Right atrium auricular region (tissue), 2 donors: ENCODE data around the gene CREM. TPM values are rescaled to one million over a fixed set of nuclear protein-coding genes. Genes with fewer than 3 reads are reported as not detected.

ENCODE experiments used
- DNase-seq: peaks from one replicate; pipeline ENCODE4 v3.0.0-alpha.2; 2019; ENCODE audit warnings: low spot score
- H3K27ac ChIP-seq, 2 donors: fragments of 200-600 bp; sonication (generic); 1 replicate in 1 of 2; 2 replicates in 1 of 2; pipeline ENCODE4 v1.5.1; 2016 to 2019
- H3K27me3 ChIP-seq, 2 donors: fragments of 200-600 bp; sonication (generic); one replicate each; pipeline versions ENCODE4 v1.5.1 to v1.6.0; 2017 to 2019
- H3K36me3 ChIP-seq: fragments of 200-600 bp; sonication (generic); one replicate; pipeline ENCODE4 v1.5.1; 2016
- H3K4me1 ChIP-seq, 2 donors: fragments of 200-600 bp; sonication (generic); one replicate each; pipeline versions ENCODE4 v1.5.1 to v1.6.0; 2017 to 2019
- H3K4me3 ChIP-seq, 2 donors: fragments of 200-600 bp; sonication (generic); 1 replicate in 1 of 2; 2 replicates in 1 of 2; pipeline ENCODE4 v1.5.1; 2017 to 2019; ENCODE audit warnings: mild to moderate bottlenecking in 1 of 2, moderate library complexity in 1 of 2
- H3K9me3 ChIP-seq, 2 donors: fragments of 200-600 bp; sonication (generic); one replicate each; pipeline ENCODE4 v1.5.1; 2019
- CTCF ChIP-seq, 2 donors: fragments of 200-600 bp; sonication (generic); IDR thresholded peaks; one replicate each; pipeline ENCODE4 v1.5.1; 2019; ENCODE audit warnings: antibody characterized with exemption in 2 of 2
- total RNA-seq, 2 donors: library from RNA; depleted of rRNA; stranded (reverse); fragments of >200 nt; gene quantifications; one replicate each; pipeline ENCODE4 v1.1.0, GENCODE V29; 2016

The CREM gene
- total RNA-seq, 2 donors from 2014 or later, result 33.4 to 39.9 TPM

- no peak overlapping the region for H3K4me3 ChIP-seq
- no peaks in the 10 kb centered on the region for H3K36me3 ChIP-seq
- H3K4me1 ChIP-seq, result peaks cover 0 to 24% of the 10 kb centered on the region in 2 donors
- no peaks in the 10 kb centered on the region for H3K9me3 ChIP-seq
- peak overlapping the region; percentile 65 to 68 for H3K27ac ChIP-seq
- no peak for TF ChIP-seq CTCF (IDR thresholded peaks at IDR 0.05)
- no peaks in the 10 kb centered on the region for H3K27me3 ChIP-seq
- no peak for DNase-seq
These were observed 90.8 kb downstream of the CREM start for GRCh38 chr10:35217455-35217854.

GRCh38 chr10:35218339-35218955 is 91.8 kb downstream of the CREM start:
- peak; percentile 68 to 88 for TF ChIP-seq CTCF (IDR thresholded peaks at IDR 0.05)
- Histone ChIP-seq H3K4me1 (peaks cover 0 to 24% of the 10 kb centered on the region in 2 donors), H3K4me3 (no peak overlapping the region), H3K9me3 (no peaks in the 10 kb centered on the region), H3K36me3 (no peaks in the 10 kb centered on the region), H3K27me3 (no peaks in the 10 kb centered on the region), H3K27ac (peak overlapping the region; percentile 65 to 68)
- peak; percentile 92 for DNase-seq

GRCh38 chr10:35219292-35219691 is 92.6 kb downstream of the CREM start:
- Histone ChIP-seq H3K9me3 (no peaks in the 10 kb centered on the region), H3K36me3 (no peaks in the 10 kb centered on the region), H3K27me3 (no peaks in the 10 kb centered on the region), H3K4me1 (peaks cover 0 to 24% of the 10 kb centered on the region in 2 donors), H3K4me3 (no peak overlapping the region), H3K27ac (no peak overlapping the region)
- no peak for DNase-seq
- TF ChIP-seq CTCF (IDR thresholded peaks at IDR 0.05), result no peak

GRCh38 chr10:35219891-35220890 is 93.5 kb downstream of the CREM start:
- no peaks in the 10 kb centered on the region for H3K36me3 ChIP-seq
- no peak overlapping the region for H3K4me3 ChIP-seq
- no peak overlapping the region for H3K27ac ChIP-seq
- H3K4me1 ChIP-seq, result peaks cover 0 to 24% of the 10 kb centered on the region in 2 donors
- H3K27me3 ChIP-seq, result no peaks in the 10 kb centered on the region
- no peak for TF ChIP-seq CTCF (IDR thresholded peaks at IDR 0.05)
- DNase-seq, result no peak
- no peaks in the 10 kb centered on the region for H3K9me3 ChIP-seq

- Histone ChIP-seq H3K4me1 (peaks cover 0 to 3% of the 10 kb centered on the region in 2 donors), H3K27me3 (no peaks in the 10 kb centered on the region), H3K27ac (no peak overlapping the region), H3K9me3 (no peaks in the 10 kb centered on the region), H3K36me3 (no peaks in the 10 kb centered on the region), H3K4me3 (no peak overlapping the region)
- TF ChIP-seq CTCF (IDR thresholded peaks at IDR 0.05), result no peak
- no peak for DNase-seq
These were observed 96.4 kb downstream of the CREM start for GRCh38 chr10:35223016-35223415.
